Suppressor macrophage treated with lipopolysaccharide for 1 hour (primary cell): Measurements from ENCODE around the gene SDK1.

Experiments
- DNase-seq, 3 donors: peaks; one replicate each; pipeline ENCODE4 v3.0.0-alpha.2; 2020 to 2022

SDK1 gene

GRCh38 chr7:3292694-3293093 is 8.4 kb upstream of the SDK1 start:
- DNase-seq, result no peak

GRCh38 chr7:3294432-3295100 is 6.5 kb upstream of the SDK1 start:
- DNase-seq, result no peak

GRCh38 chr7:3297105-3297819 is 3.8 kb upstream of the SDK1 start:
- DNase-seq, result no peak

- peak in 1 of 3 donors; percentile 33 for DNase-seq
These were observed 816 bp upstream of the SDK1 start for GRCh38 chr7:3300221-3300650.

GRCh38 chr7:3301449-3301731 is 338 bp downstream of the SDK1 start:
- DNase-seq, result peak in 1 of 3 donors; percentile 7

- peak; percentile 45 to 64 (median 59) for DNase-seq
These were observed 973 bp downstream of the SDK1 start for GRCh38 chr7:3301831-3302618.

GRCh38 chr7:3302681-3303320 is 1.7 kb downstream of the SDK1 start:
- no peak for DNase-seq

GRCh38 chr7:3304131-3304530 is 3.1 kb downstream of the SDK1 start:
- DNase-seq, result no peak

- no peak for DNase-seq
These were observed 6.4 kb downstream of the SDK1 start for GRCh38 chr7:3307435-3307834.

GRCh38 chr7:3309140-3309539 is 8.1 kb downstream of the SDK1 start:
- no peak for DNase-seq

GRCh38 chr7:3309956-3310355 is 8.9 kb downstream of the SDK1 start:
- no peak for DNase-seq

- no peak for DNase-seq
These were observed 9.8 kb downstream of the SDK1 start for GRCh38 chr7:3310884-3311283.

- DNase-seq, result peak in 1 of 3 donors; percentile 10
These were observed 11.5 kb downstream of the SDK1 start for GRCh38 chr7:3312583-3312982.

GRCh38 chr7:3318874-3319273 is 17.8 kb downstream of the SDK1 start:
- DNase-seq, result no peak

GRCh38 chr7:3321206-3321605 is 20.2 kb downstream of the SDK1 start:
- no peak for DNase-seq

- DNase-seq, result no peak
These were observed 20.7 kb downstream of the SDK1 start for GRCh38 chr7:3321745-3322144.

- DNase-seq, result no peak
These were observed 25.2 kb downstream of the SDK1 start for GRCh38 chr7:3326246-3326645.

GRCh38 chr7:3327099-3327498 is 26.0 kb downstream of the SDK1 start:
- DNase-seq, result no peak

- no peak for DNase-seq
These were observed 26.6 kb downstream of the SDK1 start for GRCh38 chr7:3327655-3328054.

- no peak for DNase-seq
These were observed 31.3 kb downstream of the SDK1 start for GRCh38 chr7:3332308-3332707.

GRCh38 chr7:3333861-3334260 is 32.8 kb downstream of the SDK1 start:
- no peak for DNase-seq

GRCh38 chr7:3336042-3336665 is 35.1 kb downstream of the SDK1 start:
- DNase-seq, result no peak

GRCh38 chr7:3338161-3338560 is 37.1 kb downstream of the SDK1 start:
- DNase-seq, result no peak
